Breast epithelium (tissue), 4 donors: ENCODE data around the gene CCT3. TPM values are rescaled to one million over a fixed set of nuclear protein-coding genes. Genes with fewer than 3 reads are reported as not detected.
A peak's percentile ranks its signal among the peaks of the same experiment; 100 is the strongest.

Experiments
- DNase-seq, 2 donors: peaks; one replicate each; pipeline ENCODE4 v3.0.0-alpha.2; 2019; ENCODE audit warnings: low spot score in 2 of 2
- H3K27ac ChIP-seq, 2 donors: fragments of 200-600 bp; sonication (generic) in 1 of 2; one replicate each; pipeline ENCODE4 v1.5.1; 2016 to 2019; ENCODE audit warnings: mild to moderate bottlenecking in 1 of 2
- H3K27me3 ChIP-seq, 2 donors: fragments of 200-600 bp; sonication (generic) in 1 of 2; one replicate each; pipeline versions ENCODE4 v1.5.1 to v1.6.0; 2017 to 2019; ENCODE audit warnings: control low read depth in 1 of 2, mild to moderate bottlenecking in 1 of 2
- H3K36me3 ChIP-seq: fragments of 200-600 bp; one replicate; pipeline ENCODE4 v1.5.1; 2019
- H3K4me1 ChIP-seq, 2 donors: fragments of 200-600 bp; sonication (generic); one replicate each; pipeline ENCODE4 v1.5.1; 2016 to 2019; ENCODE audit warnings: control low read depth in 1 of 2
- H3K4me3 ChIP-seq, 3 donors: fragments of 200-600 bp; sonication (generic); 1 replicate in 2 of 3; 2 replicates in 1 of 3; pipeline ENCODE4 v1.5.1; 2016 to 2019; ENCODE audit warnings: mild to moderate bottlenecking in 3 of 3, moderate library complexity in 2 of 3
- H3K9me3 ChIP-seq, 2 donors: fragments of 200-600 bp; sonication (generic) in 1 of 2; one replicate each; pipeline ENCODE4 v1.5.1; 2016 to 2019; ENCODE audit warnings: control low read depth in 1 of 2
- CTCF ChIP-seq, 3 donors: fragments of 450-650 bp; IDR thresholded peaks; one replicate each; pipeline ENCODE4 v1.5.1; 2016 to 2017; ENCODE audit warnings: antibody characterized with exemption in 3 of 3, mild to moderate bottlenecking in 3 of 3, moderate library complexity in 3 of 3
- POLR2A ChIP-seq: fragments of 450-650 bp; IDR thresholded peaks from one replicate; pipeline ENCODE4 v1.6.1; 2016; ENCODE audit warnings: antibody characterized with exemption, mild to moderate bottlenecking, moderate library complexity
- POLR2AphosphoS5 ChIP-seq, 3 donors: sonication (generic); formaldehyde crosslinking; IDR thresholded peaks; one replicate each; pipeline ENCODE4 v1.6.1; 2017; ENCODE audit warnings: antibody characterized with exemption in 3 of 3
- intact Hi-C: fragments of 100-400 bp; cut with DNase I; formaldehyde crosslinking; loops from one replicate; pipeline ENCODE4 v1.15.1; 2023; ENCODE audit warnings: low total_unique reads
- total RNA-seq, 3 donors: library from RNA; depleted of rRNA; stranded (reverse); fragments of >200 nt; gene quantifications; one replicate each; pipeline ENCODE4 v1.1.0, GENCODE V29; 2016

Gene CCT3
- total RNA-seq, 3 donors from 2014 or later: 150 to 263 (median 262) TPM

GRCh38 chr1:156305215-156305614 lies 32.9 kb downstream of the CCT3 start:
- Histone ChIP-seq H3K27ac (no peak overlapping the region), H3K4me3 (no peak overlapping the region), H3K27me3 (no peaks in the 10 kb centered on the region), H3K4me1 (no peaks in the 10 kb centered on the region), H3K9me3 (no peaks in the 10 kb centered on the region), H3K36me3 (peaks cover 7% of the 10 kb centered on the region)
- TF ChIP-seq POLR2A (no peak), CTCF (IDR thresholded peaks at IDR 0.05) (no peak), POLR2AphosphoS5 (IDR thresholded peaks at IDR 0.05) (no peak)
- no peak for DNase-seq
- intact Hi-C loops: no loop called here

- intact Hi-C loops: no loop called here
- Histone ChIP-seq H3K4me1 (no peaks in the 10 kb centered on the region), H3K4me3 (no peak overlapping the region), H3K36me3 (peaks cover 3% of the 10 kb centered on the region), H3K27ac (no peak overlapping the region), H3K27me3 (no peaks in the 10 kb centered on the region), H3K9me3 (no peaks in the 10 kb centered on the region)
- no peak for TF ChIP-seq POLR2A
- no peak for TF ChIP-seq POLR2AphosphoS5 (IDR thresholded peaks at IDR 0.05)
- TF ChIP-seq CTCF (IDR thresholded peaks at IDR 0.05): no peak
- no peak for DNase-seq
Observed at GRCh38 chr1:156303241-156303640, 34.9 kb downstream of the CCT3 start.

- no peaks in the 10 kb centered on the region for H3K36me3 ChIP-seq
- TF ChIP-seq CTCF (IDR thresholded peaks at IDR 0.05) (no peak), POLR2AphosphoS5 (IDR thresholded peaks at IDR 0.05) (no peak), POLR2A (no peak)
- intact Hi-C loops: loop anchor here (2.0 to 5.0 kb wide), 2 partner anchors 20 to 1497 kb away; no protein-coding TSS in a partner anchor
Observed at GRCh38 chr1:156298852-156299357, 39.2 kb downstream of the CCT3 start, which contains the start of gene VHLL. Gene VHLL, minus strand, starts transcription at chr1:156299307. Its CDS starts 118 bp downstream, at chr1:156299189.

GRCh38 chr1:156295391-156295947 lies 42.6 kb downstream of the CCT3 start, which contains the start of gene GLMP:
Gene GLMP, minus strand, starts transcription at chr1:156295679. Its CDS starts 34 bp downstream, at chr1:156295645.
- Histone ChIP-seq H3K4me1 (peaks cover 0 to 3% of the 10 kb centered on the region in 2 donors), H3K27me3 (no peaks in the 10 kb centered on the region), H3K9me3 (no peaks in the 10 kb centered on the region), H3K4me3 (peak within 1 kb of the TSS; percentile 64 to 79 (median 69)), H3K36me3 (no peaks in the 10 kb centered on the region), H3K27ac (peak within 1 kb of the TSS; percentile 68 to 69)
- peak; percentile 41 to 62 for DNase-seq
- intact Hi-C loops: loop anchor here (5.0 kb wide), 1 partner anchor 1493 kb away; no protein-coding TSS in a partner anchor
- TF ChIP-seq POLR2AphosphoS5 (IDR thresholded peaks at IDR 0.05) (peak in 2 of 3 donors; percentile 28 to 37), CTCF (IDR thresholded peaks at IDR 0.05) (no peak)

More at GRCh38 chr1:156298852-156299357, 39.2 kb downstream of the CCT3 start, which contains the start of gene VHLL:
- H3K27ac ChIP-seq: no peak within 1 kb of the TSS
- no peak for DNase-seq
- peaks cover 0 to 3% of the 10 kb centered on the region in 2 donors for H3K4me1 ChIP-seq
- no peaks in the 10 kb centered on the region for H3K27me3 ChIP-seq
- H3K4me3 ChIP-seq: no peak within 1 kb of the TSS
- no peaks in the 10 kb centered on the region for H3K9me3 ChIP-seq

GRCh38 chr1:156293895-156294294 lies 44.2 kb downstream of the CCT3 start:
- no peak for DNase-seq

More at GRCh38 chr1:156293895-156294294, 44.2 kb downstream of the CCT3 start:
- Histone ChIP-seq H3K36me3 (no peaks in the 10 kb centered on the region), H3K4me1 (peaks cover 0 to 3% of the 10 kb centered on the region in 2 donors), H3K4me3 (no peak overlapping the region), H3K27ac (peak overlapping the region in 1 of 2 donors; percentile 19), H3K9me3 (no peaks in the 10 kb centered on the region), H3K27me3 (no peaks in the 10 kb centered on the region)
- TF ChIP-seq POLR2AphosphoS5 (IDR thresholded peaks at IDR 0.05): no peak
- no peak for TF ChIP-seq POLR2A
- no peak for TF ChIP-seq CTCF (IDR thresholded peaks at IDR 0.05)
- intact Hi-C loops: loop anchor here (2.0 kb wide), 1 partner anchor 211 kb away; the partner anchor contains the start of gene MEX3A
